ENCODE results near the gene TKTL1. TPM values are rescaled to one million over a fixed set of nuclear protein-coding genes. Genes with fewer than 3 reads are reported as not detected.

TKTL1 gene
- polyA plus RNA-seq, 1 donor (not counting 4 experiments of a cell fraction or from before 2014, with no cell fraction given): not detected

- Histone ChIP-seq H3K9ac (ENCODE audit: control insufficient read depth, extremely low read depth, insufficient read depth, low read length) (no peak overlapping the region), H3K36me3 (ENCODE audit: control insufficient read depth in 2 of 2, extremely low read depth in 1 of 2, insufficient read depth in 2 of 2, low read length in 2 of 2) (peaks cover 23 to 32% of the 10 kb centered on the region in 2 experiments), H3K27ac (ENCODE audit: control insufficient read depth, insufficient read depth, low read length) (no peak overlapping the region), H2AFZ (ENCODE audit: control insufficient read depth, low read length) (no peak overlapping the region), H3K27me3 (ENCODE audit: control insufficient read depth, extremely low read depth, insufficient read depth, low read length) (no peaks in the 10 kb centered on the region), H3K4me2 (ENCODE audit: control insufficient read depth, extremely low read depth, insufficient read depth, low read depth, low read length) (no peak overlapping the region), H3K4me3 (ENCODE audit: control insufficient read depth in 2 of 3, extremely low read depth in 1 of 3, insufficient read depth in 2 of 3, low read depth in 1 of 3, low read length in 3 of 3) (no peak overlapping the region), H3K9me3 (ENCODE audit: control insufficient read depth, low read depth, low read length) (peaks cover 3% of the 10 kb centered on the region), H4K20me1 (ENCODE audit: control insufficient read depth, extremely low read depth, insufficient read depth, low read length) (peaks cover 37% of the 10 kb centered on the region), H3K9me1 (ENCODE audit: control insufficient read depth, extremely low read depth, insufficient read depth, low read length) (no peaks in the 10 kb centered on the region), H3K4me1 (ENCODE audit: control insufficient read depth, extremely low read depth, insufficient read depth, low read length) (no peaks in the 10 kb centered on the region), H3K79me2 (ENCODE audit: control insufficient read depth, insufficient read depth, low read length) (peaks cover 6% of the 10 kb centered on the region)
- no peak for TF ChIP-seq CTCF (optimal IDR thresholded peaks at IDR 0.05 in 1 of 3, IDR thresholded peaks at IDR 0.05 in 1 of 3, conservative IDR thresholded peaks at IDR 0.05 in 1 of 3; ENCODE audit: extremely low read depth in 1 of 3, insufficient read depth in 2 of 3, low read length in 3 of 3)
- no peak for TF ChIP-seq EZH2 (IDR thresholded peaks at IDR 0.05; ENCODE audit: low read length)
- dilution Hi-C loops (cut with MboI; ENCODE audit: extremely low pct_ligation_motif_present, low sequenced_read_pairs): no loop called here
- FAIRE-seq (no peak), DNase-seq (ENCODE audit: low read depth, low spot score) (no peak)
Measured at GRCh38 chrX:154352466-154352865, 56.9 kb downstream of the TKTL1 start.

- H2AFZ ChIP-seq (ENCODE audit: control insufficient read depth, low read length): no peak overlapping the region
- no peak for FAIRE-seq
- H3K79me2 ChIP-seq (ENCODE audit: control insufficient read depth, insufficient read depth, low read length): peaks cover 13% of the 10 kb centered on the region
Measured at GRCh38 chrX:154353172-154353843, 57.7 kb downstream of the TKTL1 start.

More at GRCh38 chrX:154353172-154353843, 57.7 kb downstream of the TKTL1 start:
- Histone ChIP-seq H3K9me3 (ENCODE audit: control insufficient read depth, low read depth, low read length) (peaks cover 3% of the 10 kb centered on the region), H4K20me1 (ENCODE audit: control insufficient read depth, extremely low read depth, insufficient read depth, low read length) (peaks cover 39% of the 10 kb centered on the region), H3K36me3 (ENCODE audit: control insufficient read depth in 2 of 2, extremely low read depth in 1 of 2, insufficient read depth in 2 of 2, low read length in 2 of 2) (peaks cover 25 to 30% of the 10 kb centered on the region in 2 experiments), H3K4me3 (ENCODE audit: control insufficient read depth in 2 of 3, extremely low read depth in 1 of 3, insufficient read depth in 2 of 3, low read depth in 1 of 3, low read length in 3 of 3) (no peak overlapping the region), H3K27me3 (ENCODE audit: control insufficient read depth, extremely low read depth, insufficient read depth, low read length) (no peaks in the 10 kb centered on the region), H3K9me1 (ENCODE audit: control insufficient read depth, extremely low read depth, insufficient read depth, low read length) (no peaks in the 10 kb centered on the region), H3K9ac (ENCODE audit: control insufficient read depth, extremely low read depth, insufficient read depth, low read length) (no peak overlapping the region), H3K27ac (ENCODE audit: control insufficient read depth, insufficient read depth, low read length) (no peak overlapping the region), H3K4me2 (ENCODE audit: control insufficient read depth, extremely low read depth, insufficient read depth, low read depth, low read length) (no peak overlapping the region), H3K4me1 (ENCODE audit: control insufficient read depth, extremely low read depth, insufficient read depth, low read length) (no peaks in the 10 kb centered on the region)
- TF ChIP-seq CTCF (optimal IDR thresholded peaks at IDR 0.05 in 1 of 3, IDR thresholded peaks at IDR 0.05 in 1 of 3, conservative IDR thresholded peaks at IDR 0.05 in 1 of 3; ENCODE audit: extremely low read depth in 1 of 3, insufficient read depth in 2 of 3, low read length in 3 of 3): no peak
- TF ChIP-seq EZH2 (IDR thresholded peaks at IDR 0.05; ENCODE audit: low read length): no peak
- no peak for DNase-seq (ENCODE audit: low read depth, low spot score)
- dilution Hi-C loops (cut with MboI; ENCODE audit: extremely low pct_ligation_motif_present, low sequenced_read_pairs): no loop called here
